DMS153 treated with DMSO at 0.1 percent for 48 hours (cell line): ENCODE data around the gene KCP.
"Not testable (repeated sequence)": the region's sequence is repeated elsewhere in the genome, so short reads cannot be mapped to it uniquely, and the experiment has no call there.

ENCODE experiments used
- DNase-seq: peaks from one replicate; lab custom pipeline; 2025; ENCODE audit not compliant: unreplicated experiment; lab: John Stamatoyannopoulos, UW

The KCP gene

GRCh38 chr7:128922496-128923410 lies 12.2 kb upstream of the KCP start:
- DNase-seq = no peak

- no peak for DNase-seq
Observed at GRCh38 chr7:128921866-128922440, 11.4 kb upstream of the KCP start.

GRCh38 chr7:128920913-128921582 lies 10.5 kb upstream of the KCP start:
- DNase-seq = no peak

DNA sequence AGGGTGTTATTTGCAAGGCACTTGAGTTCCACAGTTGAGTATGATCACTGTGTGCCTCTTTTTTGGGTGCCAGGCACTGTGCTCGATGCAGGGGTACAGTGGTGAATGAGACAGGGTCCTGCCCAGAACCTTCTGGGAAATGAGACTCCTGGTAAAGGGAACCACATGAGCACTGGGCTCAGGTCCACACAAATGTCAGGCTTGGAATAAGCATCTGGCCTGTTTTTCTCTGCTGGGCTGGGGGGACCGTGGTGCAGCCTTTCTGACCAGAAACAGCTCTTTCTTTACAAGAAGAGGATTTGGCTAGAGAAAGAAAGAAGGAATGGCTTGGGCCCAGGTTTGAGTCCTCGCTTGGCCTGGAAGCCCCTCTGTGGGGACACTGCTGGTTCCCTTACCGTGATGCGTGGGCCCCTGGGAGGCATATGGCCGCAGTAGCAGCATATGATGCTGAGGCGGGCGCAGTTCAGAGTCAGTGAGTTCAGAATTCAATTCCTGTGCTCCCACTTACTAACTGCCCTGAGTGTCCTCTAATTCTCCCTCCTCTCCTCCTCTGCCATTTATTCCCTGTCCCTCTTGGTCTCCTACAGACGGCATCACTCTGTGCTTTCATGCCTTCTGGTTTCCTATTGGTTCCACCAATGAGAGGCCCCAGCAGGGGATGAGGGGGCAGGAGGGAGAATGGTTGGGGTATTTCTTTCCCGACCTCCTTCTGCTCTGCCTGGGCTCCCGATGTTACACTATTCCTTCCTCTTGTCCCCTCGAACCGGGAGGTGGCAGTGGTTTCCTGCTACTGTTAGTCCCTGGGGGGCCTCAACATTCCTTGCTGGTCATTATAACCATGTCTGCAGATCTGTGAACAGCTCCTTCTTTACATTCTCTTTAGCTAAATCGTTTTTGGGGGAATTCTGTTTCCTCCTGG lies 9.6 kb upstream of the KCP start:
- DNase-seq = no peak

DNA sequence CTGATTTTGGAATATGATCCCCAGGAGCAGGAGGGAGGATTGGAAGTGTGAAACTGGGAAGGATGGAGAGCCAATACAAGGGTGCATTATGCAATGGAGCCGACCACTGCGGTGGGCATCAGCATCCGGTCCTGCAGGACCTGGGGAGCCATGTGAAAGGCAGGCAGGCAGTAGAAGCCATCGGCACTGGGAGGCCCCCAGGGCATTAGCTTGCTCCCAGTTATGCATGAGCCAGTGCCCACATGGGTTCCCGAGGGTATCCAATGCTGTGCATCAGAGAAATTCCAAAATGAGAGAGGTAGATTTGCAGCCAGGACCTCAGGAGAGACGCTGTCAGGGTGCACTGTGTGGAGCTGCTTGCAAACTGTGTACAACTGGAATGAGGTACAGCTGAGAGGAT lies 8.7 kb upstream of the KCP start:
- no peak for DNase-seq

DNA sequence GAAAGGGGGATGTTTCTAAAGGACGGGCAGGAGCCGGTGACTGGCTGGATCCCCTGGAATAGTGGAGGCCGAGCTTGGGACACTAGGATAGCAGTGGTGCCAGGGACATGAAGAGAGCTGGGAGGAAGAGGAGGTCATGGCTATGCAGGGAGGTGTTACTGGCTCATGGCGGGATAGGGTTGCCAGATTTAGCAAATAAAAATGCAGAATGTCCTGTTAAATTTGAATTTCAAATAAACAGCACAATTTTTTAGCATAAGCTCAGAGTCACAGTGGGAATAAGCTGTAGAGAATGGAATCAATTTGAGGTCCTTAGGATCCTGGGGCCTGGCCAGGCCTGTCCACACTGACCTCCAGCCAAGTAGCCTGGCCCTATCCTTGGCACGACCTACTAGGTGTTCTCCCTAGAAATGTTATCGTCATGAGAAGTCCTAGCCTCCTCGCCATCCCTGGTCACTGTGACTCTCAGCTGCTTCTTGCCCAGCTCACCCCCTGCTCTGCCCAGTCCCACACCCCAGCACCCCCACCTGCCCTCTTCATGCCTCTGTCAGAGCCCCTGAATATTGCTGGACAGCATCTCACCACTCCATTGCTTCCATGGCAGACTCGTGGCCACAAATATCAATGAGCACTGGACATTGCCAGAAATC lies 7.6 kb upstream of the KCP start:
- no peak for DNase-seq

DNA sequence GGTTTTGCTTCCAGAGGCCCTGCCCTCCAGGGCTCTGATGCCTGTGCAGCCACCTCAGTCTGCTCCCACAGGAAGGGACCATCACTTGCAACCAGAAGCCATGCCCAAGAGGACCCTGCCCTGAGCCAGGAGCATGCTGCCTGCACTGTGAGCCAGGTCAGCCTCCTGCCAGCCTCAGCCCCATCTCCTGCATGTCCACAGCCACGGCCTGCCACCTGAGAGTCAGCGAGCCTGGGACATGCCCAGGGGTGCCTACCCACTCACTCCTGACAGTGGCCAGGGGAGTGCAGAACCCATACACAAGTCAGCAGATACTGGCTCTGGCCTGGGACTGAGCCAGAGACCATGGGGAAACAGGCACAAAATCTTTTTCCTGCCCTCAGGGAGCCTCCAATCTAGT lies 6.6 kb upstream of the KCP start:
- DNase-seq = no peak

- no peak for DNase-seq
Observed at GRCh38 chr7:128916643-128916915, 6.1 kb upstream of the KCP start.

GRCh38 chr7:128915841-128916642 lies 5.5 kb upstream of the KCP start:
- DNase-seq = no peak

GRCh38 chr7:128915271-128915819 lies 4.8 kb upstream of the KCP start:
- no peak for DNase-seq

DNA sequence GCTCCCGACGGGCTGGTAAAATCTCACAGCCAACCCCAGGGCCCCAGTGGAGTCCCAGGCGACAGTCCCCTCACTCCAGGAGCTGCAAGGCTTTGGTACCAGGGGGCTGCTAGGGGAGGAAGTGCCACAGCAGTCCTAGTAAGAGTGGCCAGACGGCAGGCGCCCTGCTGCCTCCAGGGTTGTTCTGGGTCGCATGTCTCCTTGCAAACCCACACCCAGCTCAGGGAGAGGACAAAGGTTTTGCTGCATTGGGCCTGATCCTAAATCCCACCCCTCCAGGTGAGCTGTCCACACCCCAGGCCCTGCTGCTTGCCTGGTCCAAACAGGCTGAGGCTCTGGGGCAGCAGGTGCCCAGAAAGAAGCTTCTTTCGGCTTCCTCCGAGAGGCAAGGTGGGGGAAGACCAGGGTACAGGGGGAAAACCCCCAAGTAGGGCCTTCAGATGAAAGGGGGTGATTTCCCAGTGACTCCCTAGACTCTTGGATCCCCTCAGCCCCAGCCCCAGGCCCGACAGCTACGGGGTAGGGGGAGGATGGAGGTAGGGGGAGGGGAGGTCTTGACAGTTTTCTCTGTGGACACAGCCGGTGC lies 4.2 kb upstream of the KCP start:
- no peak for DNase-seq

- no peak for DNase-seq
Observed at GRCh38 chr7:128913870-128914565, 3.5 kb upstream of the KCP start.

DNA sequence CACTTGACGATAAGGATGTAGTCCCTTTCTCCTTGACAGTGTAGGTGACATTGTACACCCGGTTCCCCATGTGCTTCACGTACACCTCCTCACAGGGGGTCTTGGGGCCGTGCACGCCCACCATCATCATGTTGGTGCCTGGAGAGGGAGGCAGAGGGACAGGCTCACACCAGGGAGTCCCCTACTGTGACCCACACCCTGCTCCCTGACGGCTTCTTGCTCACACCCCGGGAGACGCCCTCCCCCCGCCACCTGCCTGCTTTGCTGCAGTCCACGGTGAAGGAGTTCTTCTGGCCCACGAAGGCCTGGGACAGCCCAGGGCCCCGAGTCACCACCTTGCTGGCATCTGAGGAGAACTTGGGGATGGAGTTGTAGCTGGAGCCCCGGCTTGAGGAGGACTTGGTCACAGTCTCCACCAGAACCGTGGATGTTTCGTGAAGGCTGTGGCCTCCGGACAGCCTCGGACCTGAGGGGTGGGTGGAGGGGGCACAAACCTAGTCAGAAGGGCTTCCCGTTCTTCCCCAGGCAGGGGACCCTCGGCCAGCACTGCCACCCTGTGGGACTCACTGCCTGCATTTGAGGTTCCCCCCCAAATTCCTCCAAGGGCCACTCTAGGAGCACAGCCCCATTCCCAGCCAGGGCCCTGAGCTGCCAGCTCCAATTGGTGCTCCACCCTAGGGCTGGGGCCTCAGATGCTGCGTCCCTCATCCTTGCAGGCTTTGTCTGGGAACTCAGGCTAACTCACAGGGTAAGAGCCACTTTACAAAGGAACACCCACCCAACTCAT lies 2.4 kb upstream of the KCP start:
- DNase-seq = not testable (repeated sequence)

GRCh38 chr7:128912281-128912680 lies 1.8 kb upstream of the KCP start:
- no peak for DNase-seq

GRCh38 chr7:128911423-128912031 lies 1.0 kb upstream of the KCP start:
- DNase-seq = no peak

- no peak for DNase-seq
Observed at GRCh38 chr7:128909625-128910568, 612 bp downstream of the KCP start.
